Sigmoid colon (tissue), 4 donors: ENCODE measurements around the gene PRKN.

Experiments used
- CTCF ChIP-seq, 4 experiments: fragments of 450-650 bp in 3 of 4; fragments of 200-600 bp in 1 of 4; IDR thresholded peaks; one replicate each; pipeline ENCODE4 v1.5.1; 2016 to 2019; ENCODE audit warnings: antibody characterized with exemption in 4 of 4, mild to moderate bottlenecking in 3 of 4, moderate library complexity in 2 of 4
- POLR2A ChIP-seq, 2 donors: fragments of 450-650 bp; IDR thresholded peaks; one replicate each; pipeline ENCODE4 v1.6.1; 2016; ENCODE audit warnings: antibody characterized with exemption in 2 of 2, mild to moderate bottlenecking in 2 of 2, moderate library complexity in 2 of 2
- POLR2AphosphoS5 ChIP-seq, 4 donors: sonication (generic); formaldehyde crosslinking; IDR thresholded peaks; one replicate each; pipeline ENCODE4 v1.6.1; 2017; ENCODE audit warnings: antibody characterized with exemption in 4 of 4

- no peak for TF ChIP-seq CTCF (IDR thresholded peaks at IDR 0.05)
- TF ChIP-seq POLR2A (IDR thresholded peaks at IDR 0.05): no peak
- no peak for TF ChIP-seq POLR2AphosphoS5 (IDR thresholded peaks at IDR 0.05)
Observed at GRCh38 chr6:161341638-161342037, 1385.9 kb downstream of the PRKN start.
